Breast epithelium (tissue), 4 donors: ENCODE data around the gene PDGFC. TPM values are rescaled to one million over a fixed set of nuclear protein-coding genes. Genes with fewer than 3 reads are reported as not detected.

ENCODE experiments used
- DNase-seq, 2 donors: peaks; one replicate each; pipeline ENCODE4 v3.0.0-alpha.2; 2019; ENCODE audit warnings: low spot score in 2 of 2
- H3K27ac ChIP-seq, 2 donors: fragments of 200-600 bp; sonication (generic) in 1 of 2; one replicate each; pipeline ENCODE4 v1.5.1; 2016 to 2019; ENCODE audit warnings: mild to moderate bottlenecking in 1 of 2
- H3K27me3 ChIP-seq, 2 donors: fragments of 200-600 bp; sonication (generic) in 1 of 2; one replicate each; pipeline versions ENCODE4 v1.5.1 to v1.6.0; 2017 to 2019; ENCODE audit warnings: control low read depth in 1 of 2, mild to moderate bottlenecking in 1 of 2
- H3K36me3 ChIP-seq: fragments of 200-600 bp; one replicate; pipeline ENCODE4 v1.5.1; 2019
- H3K4me1 ChIP-seq, 2 donors: fragments of 200-600 bp; sonication (generic); one replicate each; pipeline ENCODE4 v1.5.1; 2016 to 2019; ENCODE audit warnings: control low read depth in 1 of 2
- H3K4me3 ChIP-seq, 3 donors: fragments of 200-600 bp; sonication (generic); 1 replicate in 2 of 3; 2 replicates in 1 of 3; pipeline ENCODE4 v1.5.1; 2016 to 2019; ENCODE audit warnings: mild to moderate bottlenecking in 3 of 3, moderate library complexity in 2 of 3
- H3K9me3 ChIP-seq, 2 donors: fragments of 200-600 bp; sonication (generic) in 1 of 2; one replicate each; pipeline ENCODE4 v1.5.1; 2016 to 2019; ENCODE audit warnings: control low read depth in 1 of 2
- POLR2A ChIP-seq: fragments of 450-650 bp; IDR thresholded peaks from one replicate; pipeline ENCODE4 v1.6.1; 2016; ENCODE audit warnings: antibody characterized with exemption, mild to moderate bottlenecking, moderate library complexity
- POLR2AphosphoS5 ChIP-seq, 3 donors: sonication (generic); formaldehyde crosslinking; IDR thresholded peaks; one replicate each; pipeline ENCODE4 v1.6.1; 2017; ENCODE audit warnings: antibody characterized with exemption in 3 of 3
- intact Hi-C: fragments of 100-400 bp; cut with DNase I; formaldehyde crosslinking; loops from one replicate; pipeline ENCODE4 v1.15.1; 2023; ENCODE audit warnings: low total_unique reads
- total RNA-seq, 3 donors: library from RNA; depleted of rRNA; stranded (reverse); fragments of >200 nt; gene quantifications; one replicate each; pipeline ENCODE4 v1.1.0, GENCODE V29; 2016
- TF ChIP-seq, protein P1 (sequence below), 3 donors: fragments of 450-650 bp; IDR thresholded peaks; one replicate each; pipeline ENCODE4 v1.5.1; 2016 to 2017; ENCODE audit warnings: antibody characterized with exemption in 3 of 3, mild to moderate bottlenecking in 3 of 3, moderate library complexity in 3 of 3

Gene PDGFC
- total RNA-seq, 3 donors from 2014 or later: 32.4 to 59.7 (median 54.4) TPM

DNA sequence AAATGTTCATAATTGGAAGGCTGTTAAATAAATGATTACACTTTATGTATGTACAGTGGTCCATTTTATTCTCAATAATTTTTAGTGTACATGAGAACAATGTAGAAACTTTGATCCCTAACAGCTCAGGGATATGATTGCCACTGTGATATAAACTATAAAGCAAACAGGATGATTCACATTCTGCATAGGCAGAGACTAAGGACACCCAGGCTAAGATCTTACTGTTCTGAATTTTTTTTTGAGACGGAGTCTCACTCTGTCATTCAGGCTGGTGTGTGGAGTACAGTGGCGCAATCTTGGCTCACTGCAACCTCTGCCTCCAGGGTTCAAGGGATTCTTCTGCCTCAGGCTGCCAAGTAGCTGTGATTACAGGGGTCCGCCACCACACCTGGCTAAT lies 186.6 kb downstream of the PDGFC start:
- intact Hi-C loops: no loop called here
- Histone ChIP-seq H3K9me3 (no peaks in the 10 kb centered on the region), H3K4me1 (no peaks in the 10 kb centered on the region), H3K27me3 (no peaks in the 10 kb centered on the region), H3K4me3 (no peak overlapping the region), H3K36me3 (no peaks in the 10 kb centered on the region), H3K27ac (no peak overlapping the region)
- no peak for TF ChIP-seq POLR2AphosphoS5 (IDR thresholded peaks at IDR 0.05)
- TF ChIP-seq, protein P1, sequence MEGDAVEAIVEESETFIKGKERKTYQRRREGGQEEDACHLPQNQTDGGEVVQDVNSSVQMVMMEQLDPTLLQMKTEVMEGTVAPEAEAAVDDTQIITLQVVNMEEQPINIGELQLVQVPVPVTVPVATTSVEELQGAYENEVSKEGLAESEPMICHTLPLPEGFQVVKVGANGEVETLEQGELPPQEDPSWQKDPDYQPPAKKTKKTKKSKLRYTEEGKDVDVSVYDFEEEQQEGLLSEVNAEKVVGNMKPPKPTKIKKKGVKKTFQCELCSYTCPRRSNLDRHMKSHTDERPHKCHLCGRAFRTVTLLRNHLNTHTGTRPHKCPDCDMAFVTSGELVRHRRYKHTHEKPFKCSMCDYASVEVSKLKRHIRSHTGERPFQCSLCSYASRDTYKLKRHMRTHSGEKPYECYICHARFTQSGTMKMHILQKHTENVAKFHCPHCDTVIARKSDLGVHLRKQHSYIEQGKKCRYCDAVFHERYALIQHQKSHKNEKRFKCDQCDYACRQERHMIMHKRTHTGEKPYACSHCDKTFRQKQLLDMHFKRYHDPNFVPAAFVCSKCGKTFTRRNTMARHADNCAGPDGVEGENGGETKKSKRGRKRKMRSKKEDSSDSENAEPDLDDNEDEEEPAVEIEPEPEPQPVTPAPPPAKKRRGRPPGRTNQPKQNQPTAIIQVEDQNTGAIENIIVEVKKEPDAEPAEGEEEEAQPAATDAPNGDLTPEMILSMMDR (IDR thresholded peaks at IDR 0.05): no peak
- TF ChIP-seq POLR2A: no peak
- no peak for DNase-seq

DNA sequence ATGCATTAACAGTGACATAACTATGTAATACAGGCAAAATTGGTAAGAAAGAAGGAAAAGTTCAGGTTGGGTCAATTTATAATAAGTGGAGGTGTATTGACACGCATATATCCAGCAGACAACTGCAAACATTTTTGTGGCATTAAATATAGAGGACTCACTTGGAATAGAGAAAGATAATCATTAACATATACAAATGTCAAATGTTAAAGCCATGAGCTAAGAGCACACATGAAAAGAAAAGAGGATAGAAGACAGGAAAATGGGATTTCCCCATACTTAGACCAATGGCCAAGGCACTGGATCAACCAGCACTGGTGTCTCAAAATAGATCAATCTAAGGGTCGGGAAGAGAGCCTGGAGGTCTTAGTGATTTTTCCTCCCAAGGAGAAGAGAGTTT lies 187.6 kb downstream of the PDGFC start:
- TF ChIP-seq POLR2AphosphoS5 (IDR thresholded peaks at IDR 0.05): no peak
- no peak for TF ChIP-seq POLR2A
- TF ChIP-seq, protein P1 (IDR thresholded peaks at IDR 0.05): no peak
- no peaks in the 10 kb centered on the region for H3K9me3 ChIP-seq

DNA sequence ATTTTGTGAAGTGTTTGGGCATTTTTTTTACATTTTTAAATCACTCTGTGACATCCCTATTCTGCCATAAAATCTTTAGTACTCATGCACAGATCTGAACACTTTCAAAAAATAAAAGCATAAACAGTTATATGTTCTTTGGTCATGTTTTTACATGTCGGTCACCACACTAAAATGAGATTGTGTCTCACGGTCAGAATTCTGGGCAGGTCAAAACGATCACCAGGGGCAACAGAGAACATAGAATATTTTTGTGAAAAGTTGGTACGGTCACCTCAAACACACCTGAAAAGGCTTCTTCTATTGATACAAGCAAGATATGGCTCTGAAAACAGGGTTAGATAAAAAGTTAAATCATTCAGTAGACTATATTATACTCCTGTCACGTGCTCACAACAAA lies 189.1 kb downstream of the PDGFC start:
- H3K4me1 ChIP-seq: no peaks in the 10 kb centered on the region
- no peaks in the 10 kb centered on the region for H3K36me3 ChIP-seq
- intact Hi-C loops: no loop called here
- H3K9me3 ChIP-seq: no peaks in the 10 kb centered on the region
- H3K27me3 ChIP-seq: no peaks in the 10 kb centered on the region
- TF ChIP-seq, protein P1 (IDR thresholded peaks at IDR 0.05): no peak
- TF ChIP-seq POLR2A (no peak), POLR2AphosphoS5 (IDR thresholded peaks at IDR 0.05) (no peak)
- H3K4me3 ChIP-seq: no peak overlapping the region
- no peak for DNase-seq
- no peak overlapping the region for H3K27ac ChIP-seq

More for the DNA sequence above, 187.6 kb downstream of the PDGFC start:
- no peaks in the 10 kb centered on the region for H3K4me1 ChIP-seq
- no peak overlapping the region for H3K27ac ChIP-seq
- intact Hi-C loops: no loop called here
- DNase-seq: no peak
- H3K36me3 ChIP-seq: no peaks in the 10 kb centered on the region
- H3K4me3 ChIP-seq: no peak overlapping the region
- no peaks in the 10 kb centered on the region for H3K27me3 ChIP-seq

DNA sequence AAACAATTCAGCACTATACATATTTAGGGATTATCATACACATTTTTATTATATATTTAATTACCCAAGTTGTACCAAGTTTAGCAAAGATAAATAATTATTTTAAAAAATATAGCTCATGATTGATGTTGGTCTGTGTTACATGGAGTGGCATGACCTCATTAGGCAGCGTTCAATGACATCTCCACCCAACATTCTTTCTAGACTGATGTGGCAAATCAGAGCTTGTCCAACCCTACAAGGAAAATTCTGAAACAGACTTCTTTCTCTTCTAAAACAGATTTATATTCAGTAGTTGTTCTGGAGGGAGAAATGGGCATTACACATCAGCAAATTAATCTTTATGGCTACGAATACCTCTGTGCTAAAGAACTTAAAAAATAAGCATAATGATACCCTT lies 189.7 kb downstream of the PDGFC start:
- intact Hi-C loops: no loop called here
- TF ChIP-seq POLR2A (no peak), POLR2AphosphoS5 (IDR thresholded peaks at IDR 0.05) (no peak)
- TF ChIP-seq, protein P1 (IDR thresholded peaks at IDR 0.05): no peak
- Histone ChIP-seq H3K4me3 (no peak overlapping the region), H3K36me3 (no peaks in the 10 kb centered on the region), H3K4me1 (no peaks in the 10 kb centered on the region), H3K27ac (no peak overlapping the region), H3K9me3 (no peaks in the 10 kb centered on the region), H3K27me3 (no peaks in the 10 kb centered on the region)
- no peak for DNase-seq

DNA sequence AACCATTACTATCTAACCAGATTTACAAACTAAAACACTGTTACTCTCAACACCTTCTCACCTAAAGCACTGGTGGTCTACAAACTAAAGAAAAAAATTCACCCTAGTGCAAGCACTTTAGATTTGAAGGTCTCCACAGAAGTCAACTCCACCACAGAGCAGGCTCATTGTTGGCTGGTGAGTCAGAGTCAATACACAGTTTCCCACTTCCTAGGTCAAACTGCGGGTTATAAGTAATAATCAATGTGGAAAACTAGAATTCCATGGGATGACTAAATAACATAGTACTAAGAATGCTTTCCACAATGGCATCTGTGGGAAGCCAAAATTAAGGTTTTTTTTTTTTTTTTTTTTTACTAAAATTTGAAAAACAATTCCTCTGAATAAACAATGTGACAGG lies 191.8 kb downstream of the PDGFC start:
- H3K4me3 ChIP-seq: no peak overlapping the region
- intact Hi-C loops: no loop called here
- no peaks in the 10 kb centered on the region for H3K27me3 ChIP-seq
- no peaks in the 10 kb centered on the region for H3K36me3 ChIP-seq
- no peak for DNase-seq
- no peak overlapping the region for H3K27ac ChIP-seq
- TF ChIP-seq POLR2A: no peak
- TF ChIP-seq POLR2AphosphoS5 (IDR thresholded peaks at IDR 0.05): no peak
- TF ChIP-seq, protein P1 (IDR thresholded peaks at IDR 0.05): no peak
- no peaks in the 10 kb centered on the region for H3K4me1 ChIP-seq
- no peaks in the 10 kb centered on the region for H3K9me3 ChIP-seq
